Spleen (tissue), 11 donors: Measurements from ENCODE around the gene PRPF38A. TPM values are rescaled to one million over a fixed set of nuclear protein-coding genes. Genes with fewer than 3 reads are reported as not detected.

Experiments
- DNase-seq: peaks from one replicate; pipeline ENCODE4 v3.0.0-alpha.2; 2020
- H3K27ac ChIP-seq, 8 donors: fragments of 200-600 bp; sonication (generic) in 7 of 8; 1 replicate in 4 of 8; 2 replicates in 4 of 8; pipeline versions ENCODE4 v1.5.0 to v1.8.0; 2016 to 2021; ENCODE audit warnings: inconsistent platforms in 4 of 8, mild to moderate bottlenecking in 4 of 8, moderate library complexity in 1 of 8
- H3K27me3 ChIP-seq, 7 donors: fragments of 200-600 bp; sonication (generic) in 6 of 7; replicated peaks in 1 of 7; 1 replicate in 4 of 7; 2 replicates in 3 of 7; pipeline versions ENCODE4 v1.5.0 to v1.8.0; 2016 to 2021; ENCODE audit warnings: inconsistent platforms in 3 of 7, mild to moderate bottlenecking in 1 of 7
- H3K36me3 ChIP-seq, 6 donors: fragments of 200-600 bp; sonication (generic) in 5 of 6; 1 replicate in 4 of 6; 2 replicates in 2 of 6; pipeline versions ENCODE4 v1.5.0 to v1.8.0; 2016 to 2021; ENCODE audit warnings: inconsistent platforms in 2 of 6
- H3K4me1 ChIP-seq, 6 donors: fragments of 200-600 bp; sonication (generic) in 5 of 6; 1 replicate in 3 of 6; 2 replicates in 3 of 6; pipeline versions ENCODE4 v1.5.0 to v1.8.0; 2016 to 2021; ENCODE audit warnings: inconsistent platforms in 3 of 6
- H3K4me3 ChIP-seq, 8 donors: fragments of 200-600 bp; sonication (generic) in 7 of 8; 1 replicate in 4 of 8; 2 replicates in 4 of 8; pipeline versions ENCODE4 v1.5.0 to v1.8.0; 2016 to 2021; ENCODE audit warnings: inconsistent platforms in 4 of 8, mild to moderate bottlenecking in 4 of 8, moderate library complexity in 2 of 8
- H3K9me3 ChIP-seq, 8 donors: fragments of 200-600 bp; sonication (generic) in 7 of 8; 1 replicate in 4 of 8; 2 replicates in 4 of 8; pipeline versions ENCODE4 v1.5.0 to v1.8.0; 2016 to 2021; ENCODE audit warnings: inconsistent platforms in 4 of 8
- CTCF ChIP-seq, 11 experiments: fragments of 200-600 bp in 7 of 11; fragments of 450-650 bp in 4 of 11; sonication (generic) in 4 of 11; IDR thresholded peaks in 8 of 11; conservative IDR thresholded peaks in 3 of 11; 1 replicate in 7 of 11; 2 replicates in 4 of 11; pipeline versions ENCODE4 v1.4.0 to v1.8.0; 2016 to 2021; ENCODE audit warnings: antibody characterized with exemption in 11 of 11, inconsistent platforms in 4 of 11, mild to moderate bottlenecking in 1 of 11
- POLR2A ChIP-seq, 3 donors: fragments of 450-650 bp; IDR thresholded peaks; one replicate each; pipeline ENCODE4 v1.5.1; 2017; ENCODE audit warnings: antibody characterized with exemption in 3 of 3, mild to moderate bottlenecking in 1 of 3
- POLR2AphosphoS5 ChIP-seq, 3 donors: sonication (generic); formaldehyde crosslinking; IDR thresholded peaks; one replicate each; pipeline ENCODE4 v1.5.1; 2017; ENCODE audit warnings: antibody characterized with exemption in 3 of 3
- WGBS, 5 donors: extraction: QIAGEN DNeasy Blood & Tissue Kit in 3 of 5; methylation state at CpG; one replicate each; pipeline versions ENCODE4 v1.1.5 to v1.1.7; 2013 to 2018; 5-methylcytosine and 5-hydroxymethylcytosine counted together
- intact Hi-C: fragments of 100-400 bp; cut with DNase I; formaldehyde crosslinking; loops from one replicate; pipeline ENCODE4 v1.15.0; 2023; ENCODE audit warnings: low total_unique reads
- polyA plus RNA-seq, 3 donors: library from polyadenylated mRNA; stranded (reverse); fragments of 200-250 nt; gene quantifications; one replicate each; pipeline ENCODE4 v1.2.1, GENCODE V29; 2013
- total RNA-seq, 7 donors: library from RNA; depleted of rRNA in 3 of 7; stranded (reverse); fragments of >200 nt in 3 of 7; fragmentation: NEBNext Ultra II Directional in 4 of 7; extraction: Animal tissue kit (Norgen Biotek cat#: 25700) in 4 of 7; gene quantifications; one replicate each; pipeline versions ENCODE4 v1.1.0 to v1.2.1, GENCODE V29; 2016 to 2021
- donor health status: healthy with polysubstance abuse.
- donor health status: DM: no; HTN: no; CAD: no; lungs with moderate emphysema.
- donor health status: DM: no; HTN: no; CAD: no.
- donor health status: Bipolar disorder and iron deficiency.
- donor health status: healthy.
- donor health status: DM: no; HTN: no; CAD: no.
- donor health status: DM: yes; HTN: yes; CAD: no.

Gene PRPF38A
- total and polyA plus RNA-seq, 10 donors, result 13.8 to 50.4 (median 23.6) TPM

GRCh38 chr1:52469108-52469507 is 64.7 kb downstream of the PRPF38A start:
- intact Hi-C loops, result no loop called here
- 95 to 99% (median 97%) methylated on average over 2 of the region's 2 CpGs for whole genome bisulfite sequencing, 5 donors
- TF ChIP-seq CTCF (IDR thresholded peaks at IDR 0.05 in 8 of 11, conservative IDR thresholded peaks at IDR 0.05 in 3 of 11) (no peak), POLR2AphosphoS5 (IDR thresholded peaks at IDR 0.05) (no peak), POLR2A (IDR thresholded peaks at IDR 0.05) (no peak)
- Histone ChIP-seq H3K36me3 (peaks cover 0 to 55% (median 6%) of the 10 kb centered on the region in 6 donors), H3K4me1 (no peaks in the 10 kb centered on the region), H3K27me3 (no peaks in the 10 kb centered on the region), H3K4me3 (no peak overlapping the region), H3K9me3 (no peaks in the 10 kb centered on the region), H3K27ac (no peak overlapping the region)
- no peak for DNase-seq

Other genes with a start within 250 kb of the PRPF38A start
- 10 to 100 TPM; 29.8 to 44.0 (median 36.2) TPM for gene CC2D1B, start 38.4 kb upstream of the PRPF38A start, total RNA-seq
- gene CC2D1B, start 38.4 kb upstream of the PRPF38A start, polyA plus RNA-seq, result 10 to 100 TPM; 14.8 to 23.2 (median 14.9) TPM
- 1 to 10 TPM in 5 of 7 donors, under 1 TPM in 2; 0.60 to 5.4 (median 2.7) TPM for gene ORC1, start 179 bp upstream of the PRPF38A start, total RNA-seq
- gene ORC1, start 179 bp upstream of the PRPF38A start, polyA plus RNA-seq, result 1 to 10 TPM; 1.0 to 1.6 (median 1.3) TPM
- gene TUT4, start 148.5 kb downstream of the PRPF38A start, total RNA-seq, result 100 to 1,000 TPM in 1 of 7 donors, 10 to 100 TPM in 6; 74.1 to 120 (median 84.6) TPM
- gene TUT4, start 148.5 kb downstream of the PRPF38A start, polyA plus RNA-seq, result 10 to 100 TPM; 31.7 to 45.6 (median 35.8) TPM
- 10 to 100 TPM in 4 of 7 donors, 1 to 10 TPM in 3; 6.4 to 24.7 (median 12.9) TPM for gene GPX7, start 197.8 kb downstream of the PRPF38A start, total RNA-seq
- 10 to 100 TPM; 13.8 to 23.5 (median 17.9) TPM for gene GPX7, start 197.8 kb downstream of the PRPF38A start, polyA plus RNA-seq
- gene SHISAL2A, start 228.6 kb downstream of the PRPF38A start, total RNA-seq, result 10 to 100 TPM; 12.8 to 23.6 (median 17.9) TPM
- gene SHISAL2A, start 228.6 kb downstream of the PRPF38A start, polyA plus RNA-seq, result 10 to 100 TPM in 2 of 3 donors, 1 to 10 TPM in 1; 9.2 to 15.5 (median 14.4) TPM